GM19455 (cell line): ENCODE results near the gene FMN1.
"Not testable (repeated sequence)": the region's sequence is repeated elsewhere in the genome, so short reads cannot be mapped to it uniquely, and the experiment has no call there.

Experiments used
- ATAC-seq: cut with Tn5 transposase; IDR thresholded peaks from one replicate; pipeline ENCODE4 v1.9.1; 2021; ENCODE audit not compliant: unreplicated experiment

FMN1 gene

DNA sequence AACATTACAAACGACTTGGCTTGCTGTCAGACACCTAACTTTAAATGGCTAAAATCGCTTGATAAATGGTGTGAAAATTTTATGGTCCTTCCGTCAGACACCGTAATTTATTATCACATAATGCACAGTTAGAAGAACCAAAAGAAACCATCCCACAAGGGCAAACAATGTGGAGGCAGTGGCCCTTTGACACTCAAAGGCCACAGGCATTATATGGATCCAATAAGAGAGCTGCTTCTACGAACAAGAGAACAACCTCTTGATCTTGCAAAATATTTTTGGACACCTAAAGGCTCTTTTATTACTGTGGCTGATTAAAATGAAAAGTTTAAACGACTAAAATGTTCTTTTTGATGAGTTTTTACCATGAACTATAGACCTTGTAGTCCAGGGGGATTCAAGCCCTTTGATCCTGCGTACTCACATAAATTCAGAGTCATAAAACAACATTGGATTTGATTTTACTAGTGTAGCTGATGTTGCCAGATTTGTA, 202.8 kb downstream of the FMN1 start:
- ATAC-seq, result no peak

DNA sequence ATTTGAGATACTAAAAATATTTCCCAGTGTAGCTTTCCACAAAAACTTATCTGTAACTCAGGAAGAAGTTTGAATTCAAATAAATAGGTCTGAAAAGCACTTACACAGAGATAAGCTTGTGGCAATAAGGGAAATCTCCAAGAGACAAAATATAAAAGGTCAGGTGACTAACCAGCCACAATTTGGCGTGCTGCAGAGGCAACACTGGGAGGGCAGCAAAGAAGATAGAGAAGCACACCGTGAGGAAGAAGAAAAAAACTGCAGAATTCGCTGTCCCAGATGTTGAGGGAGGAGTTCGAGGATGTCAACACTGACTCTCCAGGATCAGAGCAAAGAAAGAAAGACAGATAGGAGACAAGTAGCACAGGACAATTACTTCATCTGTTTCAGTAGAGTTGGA, 204.4 kb downstream of the FMN1 start:
- no peak for ATAC-seq

DNA sequence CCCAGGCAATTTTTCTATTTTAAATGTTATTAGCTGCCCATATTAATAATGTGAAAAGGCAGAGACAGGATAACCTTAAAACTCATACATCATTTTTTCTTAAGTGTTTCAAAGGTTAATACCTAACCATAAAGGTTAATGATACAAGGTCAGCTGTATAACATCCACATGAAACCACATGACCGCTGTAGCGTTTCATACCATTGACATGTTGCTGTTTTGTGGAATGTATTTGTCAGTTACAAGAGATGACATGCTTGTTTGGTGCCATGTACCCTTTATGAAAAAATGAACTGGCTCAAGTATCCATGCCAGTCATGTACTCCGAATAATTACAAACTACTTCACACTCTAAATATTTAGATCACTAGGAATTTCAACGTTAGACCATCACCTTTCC, 207.4 kb downstream of the FMN1 start:
- ATAC-seq, result no peak

DNA sequence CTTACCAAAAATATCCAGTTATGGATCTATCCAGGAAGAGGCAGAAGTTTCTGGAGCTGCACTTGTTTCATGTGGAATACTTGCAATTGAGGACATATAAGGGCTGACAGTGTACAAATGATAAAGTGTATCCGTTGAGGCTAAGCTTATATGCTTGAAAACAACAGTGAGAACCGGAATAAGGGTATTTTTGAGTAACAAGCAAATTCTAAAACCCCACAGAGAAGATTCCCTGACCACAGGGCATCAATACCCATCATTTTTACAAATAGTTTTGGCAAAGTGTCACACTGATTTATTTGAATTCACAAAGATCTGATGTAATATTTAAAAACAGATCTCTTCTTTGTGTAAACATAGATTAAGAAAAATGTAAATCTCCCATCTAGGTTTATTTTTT, 208.4 kb downstream of the FMN1 start:
- no peak for ATAC-seq

DNA sequence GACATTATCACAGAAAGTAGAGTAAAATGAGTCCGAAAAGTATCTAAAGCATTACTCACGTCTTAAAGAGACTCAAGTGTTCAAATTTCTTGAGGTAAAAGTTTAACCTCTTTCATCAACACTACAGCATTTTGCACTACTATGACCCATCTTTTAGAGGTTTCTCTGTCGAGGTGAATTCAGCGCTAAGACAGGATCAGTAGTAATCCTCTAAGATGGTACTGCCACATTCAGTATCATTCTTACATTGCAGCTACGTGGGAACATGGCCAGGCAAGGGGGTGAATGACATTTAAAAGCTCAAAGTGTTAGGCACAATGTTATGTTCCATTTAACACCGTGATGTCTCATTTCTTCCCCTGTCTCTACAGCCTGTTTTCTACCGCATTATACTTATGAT, 210.8 kb downstream of the FMN1 start:
- ATAC-seq, result no peak

DNA sequence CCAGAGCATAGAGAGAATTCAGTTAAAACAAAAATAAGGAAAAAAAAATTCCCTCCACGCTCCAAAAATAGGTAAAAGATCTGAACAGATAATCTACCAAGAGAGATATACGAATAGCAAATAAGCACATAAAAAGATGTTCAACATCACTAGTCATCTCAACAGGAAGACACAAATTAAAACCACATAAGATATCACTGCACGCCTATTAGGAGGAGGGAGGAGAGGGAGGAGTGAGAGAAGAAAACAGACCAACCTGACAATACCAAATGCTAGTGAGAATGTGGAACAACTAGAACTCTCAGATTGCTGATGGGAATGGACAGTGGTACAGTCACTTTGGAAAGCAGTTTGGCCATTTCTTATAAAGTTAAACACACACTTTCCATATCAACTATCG, 212.5 kb downstream of the FMN1 start:
- ATAC-seq, result no peak

DNA sequence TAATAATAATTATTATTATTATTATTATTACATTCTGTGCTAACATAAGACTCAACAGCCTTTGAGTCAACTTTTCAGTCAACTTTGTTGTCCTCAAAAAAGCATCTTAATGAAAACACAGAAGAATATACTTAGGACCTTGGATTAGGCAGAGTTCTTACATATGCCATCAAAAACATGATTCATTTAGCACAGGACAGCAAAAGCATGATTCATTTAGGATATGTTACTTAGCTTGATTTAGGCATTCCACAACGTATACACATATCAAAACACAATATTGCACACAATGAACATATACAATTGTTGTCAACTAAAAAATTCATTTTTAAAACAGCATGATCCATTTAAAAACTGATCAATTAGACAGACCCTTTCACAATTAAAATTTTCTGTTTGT, 213.0 kb downstream of the FMN1 start:
- no peak for ATAC-seq

DNA sequence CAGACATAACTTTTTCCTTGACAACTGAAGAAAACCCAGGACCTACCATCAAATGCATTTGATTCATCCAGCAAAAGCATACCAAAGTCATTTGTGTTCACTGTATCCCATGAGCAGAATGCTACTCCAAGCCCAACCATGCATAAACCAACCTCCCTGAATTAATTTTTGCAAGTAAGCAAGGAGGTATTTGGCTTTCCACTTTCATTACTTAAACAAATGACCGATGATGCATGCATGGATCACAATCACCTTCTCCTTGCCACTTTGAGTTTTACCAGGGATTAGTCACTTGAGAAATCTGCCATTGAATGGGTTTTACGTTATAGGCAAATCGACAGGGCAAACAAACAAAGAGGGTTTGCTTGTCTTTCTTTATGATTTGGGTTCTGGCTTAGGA, 214.8 kb downstream of the FMN1 start:
- ATAC-seq, result no peak

DNA sequence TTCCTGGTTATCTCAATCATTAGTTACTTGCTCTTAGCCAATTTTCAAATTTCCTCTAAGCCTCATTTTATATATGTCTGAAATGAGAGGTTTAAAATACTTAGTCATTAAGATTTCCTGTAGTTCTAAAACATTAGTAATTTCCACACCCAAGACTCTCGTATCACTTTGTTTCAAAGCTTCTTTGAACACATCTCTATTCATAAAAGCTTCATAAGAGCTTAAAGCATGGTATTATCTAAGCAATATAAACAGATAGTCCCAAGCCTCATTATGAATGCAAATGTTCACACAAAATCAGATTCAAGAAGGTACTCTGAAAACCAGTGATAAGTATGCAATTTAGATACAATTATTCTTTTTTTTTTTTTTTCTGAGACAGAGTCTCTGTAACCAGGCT, 217.0 kb downstream of the FMN1 start:
- no peak for ATAC-seq

DNA sequence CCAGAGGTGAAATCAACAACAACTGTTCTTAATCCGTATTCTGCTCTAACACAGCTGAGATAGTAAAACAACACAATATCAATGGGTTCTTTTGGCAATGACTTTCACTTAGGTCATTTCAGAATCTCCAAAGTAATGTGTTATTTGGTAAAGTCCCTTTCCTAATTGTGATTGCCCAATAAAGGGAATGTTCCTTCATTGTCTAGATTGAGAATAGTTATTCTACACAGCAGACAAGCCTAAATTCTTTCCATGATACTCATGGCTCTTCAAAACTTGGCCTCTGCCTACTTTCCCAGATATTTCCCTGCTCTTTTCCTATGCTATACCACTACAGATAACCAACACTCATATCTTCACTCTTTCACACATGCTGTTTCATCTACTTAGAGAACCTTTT, 219.8 kb downstream of the FMN1 start:
- ATAC-seq, result no peak

DNA sequence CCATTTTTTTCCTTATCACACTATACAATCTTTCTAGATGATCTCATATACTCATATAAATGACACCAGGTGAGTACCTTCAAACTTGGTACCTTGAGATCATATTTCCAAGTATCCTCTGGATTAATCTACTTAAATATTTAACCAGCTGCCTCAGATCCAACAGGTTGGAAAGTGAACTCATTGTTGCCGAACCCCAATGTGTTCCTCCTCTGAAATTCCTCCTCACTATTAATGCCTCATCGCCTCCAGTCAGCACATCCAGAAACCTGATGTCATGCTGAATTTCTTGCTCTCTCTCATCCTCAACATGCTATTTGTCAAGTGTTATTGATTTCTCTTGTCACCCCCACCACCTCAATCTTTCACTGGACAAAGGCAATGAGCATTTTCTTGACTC, 221.8 kb downstream of the FMN1 start:
- ATAC-seq, result no peak

DNA sequence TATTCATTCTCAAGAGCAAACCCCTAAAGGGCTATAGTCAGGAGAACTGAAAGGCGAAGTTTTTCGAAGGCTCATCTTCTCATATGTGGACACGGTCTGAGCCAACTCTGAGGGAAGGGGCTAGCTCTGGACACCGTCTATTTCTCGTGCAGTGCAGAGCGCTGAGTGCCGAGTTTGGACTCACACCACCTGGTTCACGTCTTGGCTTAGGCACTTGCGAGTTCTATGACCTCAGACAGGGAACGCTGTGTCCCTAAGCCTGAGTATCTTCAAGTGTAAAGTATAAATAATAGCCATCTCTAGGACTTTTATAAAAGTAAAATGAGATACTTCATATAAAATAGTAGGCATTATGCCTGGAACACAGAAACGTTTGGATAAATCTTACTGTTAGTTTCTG, 223.7 kb downstream of the FMN1 start:
- ATAC-seq, result no peak

DNA sequence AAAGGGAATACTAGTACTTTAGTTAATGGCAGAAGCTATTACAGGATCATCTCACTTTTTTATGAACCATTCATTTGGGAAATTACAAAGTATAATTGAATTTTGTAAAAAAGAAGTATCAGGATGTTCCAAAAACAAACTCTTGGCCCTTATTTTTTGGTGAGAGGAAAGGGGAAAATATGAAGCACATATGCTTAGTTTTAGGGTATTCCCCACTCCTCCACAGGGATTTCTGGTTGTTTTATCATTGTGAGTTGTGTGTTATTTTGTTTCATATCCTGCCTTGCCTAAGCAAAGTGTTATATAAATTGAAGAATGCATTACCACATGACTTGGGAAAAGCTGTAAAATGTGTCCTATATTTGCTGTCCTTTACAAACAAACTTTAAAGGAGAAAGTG, 227.0 kb downstream of the FMN1 start:
- no peak for ATAC-seq

DNA sequence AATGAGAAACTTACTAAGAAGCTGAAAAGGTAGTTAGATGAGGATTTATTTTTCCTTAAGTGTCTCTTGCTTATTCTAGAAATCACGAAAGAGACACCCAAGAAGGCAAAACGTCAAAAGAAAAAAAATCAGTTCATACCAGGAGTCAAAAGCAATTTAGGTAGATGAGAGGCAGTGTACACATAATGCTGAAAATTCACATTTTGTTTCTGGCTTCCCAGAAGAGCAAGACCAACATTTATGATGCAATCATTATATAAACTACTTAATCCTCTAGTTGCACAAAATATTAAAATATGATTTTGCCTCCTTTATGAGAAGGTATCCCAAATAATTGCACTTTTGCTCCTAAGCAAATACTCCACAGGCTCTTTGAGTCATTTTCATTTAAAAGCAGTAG, 228.0 kb downstream of the FMN1 start:
- no peak for ATAC-seq

DNA sequence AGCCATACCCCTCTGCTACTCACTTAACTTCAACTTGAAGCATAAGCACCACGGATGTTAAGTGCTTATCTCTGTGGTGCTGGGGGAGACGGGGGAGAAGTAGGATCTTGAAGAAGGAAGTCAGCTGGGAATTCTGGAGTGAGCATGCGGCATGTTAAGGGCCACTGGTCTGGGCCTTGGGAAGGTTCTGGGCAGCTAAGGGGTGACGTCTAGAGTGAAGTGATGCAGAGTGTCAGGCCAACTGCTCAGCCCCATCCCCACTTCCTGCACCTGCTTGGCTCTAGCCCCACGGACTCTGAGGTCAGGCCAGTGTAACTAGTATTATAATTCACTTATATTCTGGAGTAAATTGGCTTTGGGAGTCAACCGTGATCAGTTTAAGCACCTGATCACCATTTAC, 228.6 kb downstream of the FMN1 start:
- ATAC-seq, result no peak

DNA sequence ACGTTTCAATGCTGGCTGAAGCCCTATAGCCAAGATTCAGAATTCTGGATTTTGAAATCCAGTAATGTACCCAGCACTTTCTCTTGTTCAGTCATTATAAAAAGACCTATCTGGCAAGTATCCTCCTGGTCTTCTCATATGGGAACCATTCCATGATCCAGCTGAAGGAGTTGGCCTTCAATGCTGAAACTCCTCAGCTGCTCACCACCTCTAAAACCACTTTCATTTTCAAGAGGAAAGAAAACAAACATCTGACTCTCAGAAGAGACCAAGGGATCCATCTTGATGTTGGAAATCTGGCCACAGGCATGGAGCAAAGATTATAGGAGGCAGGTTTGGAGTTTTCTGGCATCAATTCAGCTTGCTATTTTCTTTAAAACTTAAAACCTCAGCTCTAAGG, 235.4 kb downstream of the FMN1 start:
- ATAC-seq, result no peak

DNA sequence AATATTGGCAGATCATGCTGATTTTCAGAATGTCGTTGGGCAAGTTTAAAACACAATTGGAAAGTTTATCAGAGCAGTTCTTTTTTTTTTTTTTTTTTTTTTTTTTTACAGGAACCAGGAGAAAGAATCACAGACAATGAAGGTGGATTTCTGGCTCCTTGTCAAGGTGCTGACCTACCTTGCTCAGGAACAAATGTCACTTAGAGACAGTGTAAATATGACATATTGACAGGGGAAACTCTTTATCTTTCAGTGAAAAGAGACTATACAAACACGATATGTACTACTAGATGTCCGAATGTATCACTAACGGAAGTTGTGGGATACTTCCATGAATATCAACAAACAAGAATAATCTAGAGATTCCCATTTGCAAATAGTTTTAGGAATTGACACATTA, 237.3 kb downstream of the FMN1 start:
- ATAC-seq, result no peak

DNA sequence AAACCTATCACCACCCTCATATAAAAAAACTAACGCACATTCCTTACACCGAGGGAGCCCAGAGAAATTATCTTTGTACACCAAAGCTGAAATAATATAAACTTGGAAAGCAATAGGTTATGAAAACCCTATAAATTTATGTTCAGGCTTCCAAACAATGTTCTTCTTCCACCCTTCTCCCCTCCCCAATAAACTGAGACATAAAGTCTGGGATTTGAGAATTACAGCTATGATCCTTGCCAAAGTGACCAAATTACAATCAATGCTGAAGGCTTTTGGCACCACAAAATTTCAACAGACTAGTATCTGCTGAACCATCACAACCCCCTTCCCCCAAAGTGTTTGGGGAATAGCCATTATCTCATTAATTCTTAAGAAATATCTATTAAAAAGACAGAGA, 237.8 kb downstream of the FMN1 start:
- ATAC-seq, result no peak

DNA sequence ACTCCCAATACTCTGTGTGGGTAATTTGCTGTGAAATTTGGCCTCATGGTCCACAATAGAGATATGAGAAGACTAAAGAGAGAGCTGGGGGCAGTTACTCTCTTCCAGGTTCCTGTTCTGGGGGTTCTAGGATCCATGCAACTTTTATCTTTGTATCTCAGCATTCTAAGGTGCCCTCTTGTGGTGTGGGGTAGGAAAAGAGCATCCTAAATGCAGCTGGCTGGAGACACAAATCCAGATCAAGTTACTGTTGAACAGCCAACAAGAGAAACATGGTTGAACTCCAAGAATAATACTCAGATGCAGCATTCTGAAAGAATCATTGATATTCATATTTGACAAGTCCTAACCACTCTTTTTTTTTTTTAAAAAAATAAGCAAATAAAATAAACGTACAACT, 238.5 kb downstream of the FMN1 start:
- no peak for ATAC-seq

DNA sequence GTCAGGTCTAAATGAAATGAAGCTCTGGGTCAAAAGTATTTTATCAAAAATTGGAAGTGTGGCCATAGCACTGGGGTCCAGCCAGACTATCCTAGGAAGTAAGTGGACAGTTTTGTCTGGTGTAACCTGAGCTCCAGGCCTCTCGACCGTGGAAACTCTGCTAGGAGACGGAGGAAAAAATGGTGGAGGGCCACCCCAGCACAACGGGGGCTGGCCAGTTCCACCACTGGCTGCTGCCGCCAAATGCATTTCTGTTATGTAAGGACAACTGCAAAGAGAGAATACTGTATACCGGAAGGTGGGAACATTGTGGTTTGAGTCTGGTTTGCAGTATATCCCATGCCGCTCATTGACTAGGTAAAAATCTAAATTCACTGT, 241.0 kb downstream of the FMN1 start:
- ATAC-seq, result no peak

DNA sequence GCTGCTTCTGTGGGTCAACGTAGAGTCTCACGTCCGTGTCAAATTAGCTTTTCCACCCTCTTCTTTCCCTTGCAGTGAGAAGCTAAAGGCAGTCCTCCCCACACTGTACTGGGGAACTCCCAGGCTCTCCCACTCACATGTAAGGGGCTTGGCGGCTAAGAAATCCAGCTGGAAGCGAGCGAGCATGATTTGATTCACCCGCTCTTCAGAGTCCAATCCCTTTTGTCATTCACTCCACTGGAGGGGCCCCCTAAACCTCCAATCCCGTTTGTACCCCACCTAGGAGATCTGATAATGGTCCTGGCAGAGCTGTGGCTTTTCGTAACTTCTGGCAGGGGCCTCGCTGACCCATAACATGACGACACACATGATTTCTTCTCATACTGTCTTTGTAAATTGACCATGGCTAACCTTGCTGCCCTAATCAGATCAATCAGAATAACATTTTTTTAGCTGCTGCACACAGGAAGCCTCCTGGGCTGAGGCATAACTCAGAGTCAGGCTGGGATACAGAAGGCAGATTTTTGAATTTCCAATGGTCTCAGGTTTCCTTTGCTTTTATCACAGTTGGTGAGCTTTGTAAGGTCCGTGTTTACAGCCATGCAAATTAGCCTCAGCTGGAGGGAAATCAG, 241.5 kb downstream of the FMN1 start:
- no peak for ATAC-seq

DNA sequence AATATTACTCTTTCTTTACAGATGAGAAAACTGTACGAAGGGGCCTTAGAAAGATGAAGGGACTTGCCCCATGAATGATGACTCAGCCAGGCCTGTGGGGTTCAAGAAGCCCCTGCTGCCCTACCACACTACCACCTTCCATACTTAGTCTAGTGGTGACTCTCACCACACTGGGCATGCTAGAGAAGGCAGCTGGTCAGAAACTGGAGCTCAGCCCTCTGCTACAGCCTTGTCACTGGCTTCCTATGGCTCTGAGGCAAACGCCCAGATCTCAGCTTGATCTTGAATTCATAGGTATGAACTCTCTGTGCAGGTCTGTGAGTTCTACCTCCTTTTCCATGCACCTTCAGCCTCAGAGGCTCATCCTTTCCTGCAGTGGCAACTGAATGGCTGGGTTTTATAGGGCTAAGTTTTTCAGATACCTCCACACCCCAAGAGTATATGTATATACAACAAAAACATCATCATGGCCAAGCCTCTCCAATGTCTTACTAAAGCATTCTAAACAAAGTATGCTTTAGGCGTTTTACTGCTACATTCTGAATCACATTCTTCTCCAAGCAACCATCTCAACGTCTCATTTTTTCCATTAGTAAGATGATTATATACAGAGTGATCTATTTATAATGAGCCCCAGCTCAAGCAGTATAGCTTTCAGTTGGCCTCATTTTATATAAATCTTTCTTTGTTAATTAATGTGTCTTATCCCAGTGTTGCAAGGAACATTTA, 242.6 kb downstream of the FMN1 start:
- no peak for ATAC-seq

DNA sequence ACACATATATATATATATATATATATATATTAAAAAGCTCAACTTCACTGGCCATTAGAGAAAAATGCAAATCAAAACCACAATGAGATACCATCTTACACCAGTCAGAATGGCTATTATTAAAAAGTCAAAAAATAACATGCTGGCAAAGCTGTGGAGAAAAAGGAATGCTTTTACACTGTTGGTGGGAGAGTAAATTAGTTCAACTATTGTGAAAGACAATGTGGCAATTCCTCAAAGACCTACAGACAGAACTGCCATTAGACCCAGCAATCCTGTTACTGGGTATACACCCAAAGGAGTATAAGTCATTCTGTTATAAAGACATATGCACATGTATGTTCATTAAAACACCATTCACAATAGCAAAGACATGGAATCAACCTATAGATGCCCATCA, 244.5 kb downstream of the FMN1 start:
- ATAC-seq, result not testable (repeated sequence)
